Activated CD8-positive, alpha-beta memory T cell treated with anti-CD3 and anti-CD28 coated beads, Interleukin-2, amount 50 U/mL, for 48 hours (primary cell): ENCODE results near the gene TUBA1B.
A peak's percentile ranks its signal among the peaks of the same experiment; 100 is the strongest.
"Not testable (repeated sequence)": the region's sequence is repeated elsewhere in the genome, so short reads cannot be mapped to it uniquely, and the experiment has no call there.

Experiments used
- DNase-seq: peaks from one replicate; pipeline ENCODE4 v3.0.0-alpha.2; 2020

Gene TUBA1B

DNA sequence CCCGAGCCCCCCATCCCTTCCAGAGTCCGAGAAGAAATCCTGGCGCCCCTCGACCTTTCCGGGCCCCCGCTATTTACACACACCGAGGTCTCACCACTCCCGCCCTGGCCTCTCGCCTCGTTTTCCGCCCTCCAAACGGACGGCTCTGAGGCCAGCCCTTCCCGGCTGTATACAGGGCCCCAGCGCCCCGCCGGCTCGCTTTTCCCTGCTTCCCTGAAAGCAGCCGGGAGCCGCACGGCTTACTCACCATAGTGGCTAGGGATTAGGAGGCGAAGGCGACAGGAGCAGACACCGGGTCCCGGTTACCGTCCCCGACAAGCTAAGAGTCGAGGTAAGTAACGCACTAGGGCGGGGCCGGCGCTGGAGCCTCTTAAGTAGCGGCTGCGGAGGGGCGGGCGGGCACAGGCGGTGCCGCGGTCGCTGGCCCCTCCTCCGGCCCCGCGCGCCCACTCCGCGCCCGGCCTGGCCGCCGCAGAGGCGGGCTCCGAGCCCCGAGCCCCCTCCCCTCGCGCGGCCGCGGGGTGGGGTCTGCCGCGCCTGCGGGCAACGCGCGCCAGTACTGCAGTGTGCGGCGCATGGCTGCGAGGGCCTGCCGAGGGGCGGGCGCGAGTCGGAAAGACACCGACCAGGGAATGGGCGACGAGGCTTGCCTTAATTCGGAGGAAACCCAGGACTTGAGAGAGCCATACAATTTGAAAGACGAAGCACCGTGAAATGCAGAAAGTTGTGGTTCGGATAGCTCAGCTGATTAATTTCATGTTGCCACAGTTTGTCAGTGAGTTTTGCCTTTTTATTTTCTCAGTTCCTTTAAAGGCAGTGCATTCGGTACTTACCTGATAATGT lies at the start of gene TUBA1B:
Gene TUBA1B (minus strand): TSS at position 345 of the 843 bp plus-strand sequence. CDS start 95 bp downstream, at position 250.
- DNase-seq = peak; percentile 99

DNA sequence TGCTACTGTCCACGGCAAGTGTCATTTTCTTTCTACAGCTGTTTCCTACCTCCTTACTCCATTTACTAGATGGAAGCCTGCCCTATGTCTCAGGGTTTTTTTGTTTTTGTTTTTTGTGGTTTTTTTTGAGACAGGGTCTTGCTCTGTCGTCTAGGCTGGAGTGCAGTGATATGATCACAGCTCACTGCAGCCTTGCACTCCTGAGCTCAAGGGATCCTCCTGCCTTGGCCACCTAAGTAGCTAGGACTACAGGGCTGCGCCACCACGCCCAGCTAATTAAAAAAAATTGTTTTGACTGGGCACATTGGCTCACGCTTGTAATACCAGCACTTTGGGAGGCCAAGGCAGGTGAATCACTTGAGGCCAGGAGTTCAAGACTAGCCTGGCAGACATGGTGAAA lies 43.0 kb upstream of the TUBA1B start:
- DNase-seq = peak; percentile 12

GRCh38 chr12:49170924-49171323 lies 39.7 kb upstream of the TUBA1B start:
- DNase-seq = no peak

DNA sequence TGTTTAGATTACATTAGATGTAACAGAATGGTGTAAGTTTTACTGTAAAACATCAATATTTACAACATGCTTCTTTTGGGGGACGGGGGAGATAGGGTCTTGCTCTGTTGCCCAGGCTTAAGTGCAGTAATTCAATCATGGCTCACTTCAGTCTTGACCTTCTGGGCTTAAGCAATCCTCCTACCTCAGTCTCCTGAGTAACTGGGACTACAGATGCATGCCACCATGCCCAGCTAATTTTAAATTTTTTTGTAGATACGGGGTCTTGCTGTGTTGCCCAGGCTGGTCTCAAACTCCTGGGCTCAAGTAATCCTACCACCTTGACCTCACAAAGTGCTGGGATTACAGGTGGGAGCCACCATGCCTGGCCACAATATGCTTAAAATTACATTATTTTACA lies 33.9 kb upstream of the TUBA1B start:
- DNase-seq = no peak

DNA sequence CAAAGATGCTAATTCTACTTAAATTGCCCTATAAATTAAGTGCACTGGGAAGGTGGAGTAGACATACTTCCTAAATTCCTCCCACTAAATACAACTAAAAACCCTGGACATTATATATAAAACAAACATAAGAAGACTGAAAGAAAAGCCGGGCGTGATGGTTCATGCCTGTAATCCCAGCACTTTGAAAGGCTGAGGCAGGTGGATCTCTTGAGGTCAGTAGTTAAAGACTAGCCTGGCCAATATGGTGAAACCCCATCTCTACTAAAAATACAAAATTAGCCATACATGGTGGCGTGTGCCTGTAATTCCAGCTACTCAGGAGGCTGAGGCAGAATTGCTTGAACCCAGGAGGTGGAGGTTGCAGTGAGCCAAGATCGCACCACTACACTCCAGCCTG lies 30.7 kb upstream of the TUBA1B start:
- not testable (repeated sequence) for DNase-seq

DNA sequence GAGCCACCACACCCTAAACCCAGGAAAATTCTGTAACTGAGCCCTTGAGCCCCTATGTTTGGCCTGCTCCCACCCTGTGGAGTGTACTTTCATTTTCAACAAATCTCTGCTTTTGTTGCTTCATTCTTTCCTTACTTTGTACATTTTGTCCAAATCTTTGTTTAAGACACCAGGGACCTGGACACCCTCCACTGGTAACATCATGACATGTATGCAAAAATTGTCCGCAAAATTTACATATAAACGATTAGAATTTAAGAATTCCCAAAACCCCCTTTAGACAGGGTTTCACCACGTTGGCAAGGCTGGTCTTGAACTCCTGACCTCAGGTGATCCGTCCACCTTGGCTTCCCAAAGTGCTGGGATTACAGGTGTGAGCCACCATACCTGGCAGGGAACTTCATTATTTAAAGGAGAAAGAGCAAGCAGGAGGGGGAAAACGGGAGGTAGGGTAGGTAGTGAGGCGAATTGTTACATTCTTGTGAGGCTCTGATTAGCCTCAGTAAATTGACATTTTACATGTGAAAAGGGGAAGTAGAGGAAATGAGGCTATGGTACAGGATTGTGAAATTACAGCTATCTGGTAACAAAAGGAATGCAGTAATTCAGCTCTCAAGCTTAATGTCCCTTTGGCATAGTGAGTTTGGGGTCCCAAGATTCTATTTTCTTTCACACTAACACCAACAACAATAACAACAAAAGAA lies 30.0 kb upstream of the TUBA1B start:
- no peak for DNase-seq

GRCh38 chr12:49160399-49160798 lies 29.2 kb upstream of the TUBA1B start:
- DNase-seq = no peak

- no peak for DNase-seq
Measured at GRCh38 chr12:49154221-49154620, 23.0 kb upstream of the TUBA1B start.

- no peak for DNase-seq
Measured at GRCh38 chr12:49147384-49147783, 16.2 kb upstream of the TUBA1B start.

DNA sequence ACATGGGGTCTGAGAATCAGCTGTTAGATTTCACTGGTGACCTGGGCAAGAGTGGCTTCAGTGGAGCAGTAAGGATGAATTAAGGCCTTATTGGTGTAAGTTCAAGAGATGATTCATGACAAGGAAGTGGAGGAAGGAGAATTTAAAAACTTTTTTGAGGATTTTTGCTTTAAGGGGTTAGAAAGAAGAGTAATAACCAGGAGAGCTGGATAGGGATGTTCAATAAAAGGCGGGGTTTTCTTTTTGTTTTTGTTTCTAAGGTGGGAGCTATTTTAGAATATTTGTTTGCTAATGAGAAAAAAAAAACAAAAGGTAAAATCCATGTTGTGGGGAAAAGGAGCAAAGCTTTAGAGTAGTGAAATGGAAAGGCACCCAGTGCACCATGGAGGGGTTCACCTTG lies 15.2 kb upstream of the TUBA1B start:
- no peak for DNase-seq

- no peak for DNase-seq
Measured at GRCh38 chr12:49144384-49144783, 13.2 kb upstream of the TUBA1B start.

DNA sequence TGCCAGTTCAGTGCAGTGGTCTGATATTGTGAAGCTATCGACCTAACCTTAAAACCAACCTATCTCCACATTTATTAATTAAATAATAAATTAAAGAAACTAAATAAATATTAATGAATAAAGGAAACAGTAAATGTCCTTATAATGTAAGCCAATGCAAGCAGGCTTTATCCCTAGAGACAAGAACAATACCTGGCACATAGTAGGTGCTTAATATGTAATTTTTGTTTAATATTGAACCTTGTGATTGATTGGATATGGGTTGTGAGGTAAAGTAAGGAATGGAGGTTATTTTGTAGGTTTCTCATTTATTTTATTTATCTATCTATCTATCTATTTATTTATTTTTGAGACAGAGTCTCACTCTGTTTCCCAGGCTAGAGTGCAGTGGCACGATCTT lies 7.8 kb upstream of the TUBA1B start:
- DNase-seq = no peak

DNA sequence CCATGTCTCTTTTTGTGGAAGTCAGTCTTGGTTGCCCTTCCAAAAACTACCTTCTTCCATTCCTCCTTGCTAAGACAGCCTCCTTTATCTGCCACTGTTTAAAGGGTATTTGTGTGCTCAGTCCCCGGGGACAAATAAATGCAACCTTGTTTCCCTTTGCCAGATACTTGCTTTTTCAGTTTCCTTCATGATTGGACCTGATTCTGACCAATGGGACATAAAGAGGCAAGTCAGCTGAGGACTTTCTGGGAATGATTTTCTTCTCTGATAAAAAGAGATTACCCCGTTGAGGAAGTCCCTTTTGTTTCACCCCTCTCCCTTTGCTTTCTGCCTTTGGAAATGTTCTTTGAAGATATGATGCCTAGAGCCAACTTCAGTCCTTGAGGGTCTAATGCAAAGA lies 7.4 kb upstream of the TUBA1B start:
- no peak for DNase-seq

GRCh38 chr12:49137476-49137875 lies 6.3 kb upstream of the TUBA1B start:
- no peak for DNase-seq

- DNase-seq = not testable (repeated sequence)
Measured at GRCh38 chr12:49136997-49137396, 5.8 kb upstream of the TUBA1B start.

- DNase-seq = no peak
Measured at GRCh38 chr12:49133590-49133989, 2.4 kb upstream of the TUBA1B start.

GRCh38 chr12:49133014-49133413 lies 1.8 kb upstream of the TUBA1B start:
- DNase-seq = no peak

DNA sequence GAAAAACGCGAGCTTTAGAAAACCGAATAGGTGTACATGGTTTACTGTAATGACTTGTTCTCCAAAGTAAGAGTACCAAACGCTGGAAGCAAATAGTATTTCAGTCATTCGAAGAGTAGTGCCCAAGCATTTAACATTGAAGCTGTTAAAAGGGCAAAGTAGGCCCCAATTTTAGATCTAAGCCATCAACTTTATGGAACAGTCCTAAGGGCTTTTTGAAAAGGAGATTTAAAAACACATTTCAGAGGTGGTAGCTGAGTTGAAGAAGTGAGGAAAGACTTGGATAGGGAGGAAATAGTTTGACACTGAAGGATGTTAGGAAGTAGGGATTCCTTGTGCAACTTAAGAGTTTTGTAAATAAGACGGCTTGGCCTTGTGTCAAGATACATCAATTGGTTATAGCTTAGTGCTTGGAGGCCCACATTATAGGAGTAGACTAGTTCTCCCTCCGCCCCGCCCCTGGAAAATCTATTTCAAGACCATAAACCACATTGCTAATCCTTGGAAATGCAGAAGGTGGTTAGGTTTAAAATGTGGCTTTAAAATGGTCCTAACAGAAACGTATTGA lies 783 bp upstream of the TUBA1B start:
- DNase-seq = no peak

GRCh38 chr12:49130151-49131050 lies 794 bp downstream of the TUBA1B start:
- DNase-seq = peak; percentile 98

DNA sequence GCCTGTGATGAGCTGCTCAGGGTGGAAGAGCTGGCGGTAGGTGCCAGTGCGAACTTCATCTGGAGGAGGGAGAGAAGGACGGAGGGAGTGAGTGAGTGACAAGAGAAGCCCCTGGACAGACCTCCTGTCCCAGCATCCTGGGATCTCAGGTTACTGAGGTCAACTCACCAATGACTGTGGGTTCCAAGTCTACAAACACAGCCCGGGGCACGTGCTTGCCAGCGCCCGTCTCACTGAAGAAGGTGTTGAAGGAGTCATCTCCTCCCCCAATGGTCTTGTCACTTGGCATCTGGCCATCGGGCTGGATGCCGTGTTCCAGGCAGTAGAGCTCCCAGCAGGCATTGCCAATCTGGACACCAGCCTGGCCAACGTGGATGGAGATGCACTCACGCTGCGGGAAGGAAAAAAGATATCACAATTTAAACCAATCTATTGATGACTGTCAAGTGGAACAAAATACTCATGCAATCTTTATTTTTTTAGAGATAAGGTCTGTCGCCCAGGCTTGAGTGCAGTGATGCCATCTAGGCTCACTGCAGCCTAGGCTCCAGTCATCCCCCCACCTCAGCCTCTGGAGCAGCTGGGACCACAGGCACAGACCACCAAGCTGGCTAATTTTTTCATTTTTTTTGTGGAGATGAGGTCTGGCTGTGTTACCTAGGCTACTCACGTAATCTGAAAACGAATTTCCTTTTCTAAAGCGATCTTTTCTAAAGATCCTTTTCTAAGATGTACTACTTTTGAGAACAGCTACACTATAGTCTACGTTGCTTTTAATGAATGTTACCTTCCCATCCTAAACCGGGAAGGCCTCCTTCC lies 1.7 kb downstream of the TUBA1B start:
- DNase-seq = peak; percentile 63

GRCh38 chr12:49127971-49128370 lies 3.2 kb downstream of the TUBA1B start:
- DNase-seq = not testable (repeated sequence)
